Motor neuron (in vitro differentiated cells): Measurements from ENCODE around the gene CNGB1. TPM values are rescaled to one million over a fixed set of nuclear protein-coding genes. Genes with fewer than 3 reads are reported as not detected.

ENCODE experiments used
- ATAC-seq, 8 experiments: fragments of 200-7000 bp; cut with Tn5 transposase; replicated peaks in 6 of 8; 2 replicates each; pipeline ENCODE4 v1.8.0; 2021; ENCODE audit warnings: mild to moderate bottlenecking in 8 of 8, moderate library complexity in 8 of 8
- H3K27ac ChIP-seq, 2 donors: fragments of 250-450 bp; sonication (Bioruptor Pico); 2 replicates each; pipeline ENCODE4 v1.9.0; 2021; ENCODE audit warnings: antibody characterized with exemption in 2 of 2, mild to moderate bottlenecking in 2 of 2, moderate library complexity in 1 of 2
- H3K4me1 ChIP-seq, 2 donors: fragments of 250-450 bp; sonication (Bioruptor Pico); replicated peaks in 1 of 2; 2 replicates each; pipeline ENCODE4 v1.6.1; 2021; ENCODE audit warnings: antibody characterized with exemption in 2 of 2, mild to moderate bottlenecking in 2 of 2, moderate library complexity in 1 of 2
- H3K4me3 ChIP-seq, 5 donors: fragments of 250-450 bp; sonication (Bioruptor Pico); 2 replicates each; pipeline ENCODE4 v1.9.0; 2021; ENCODE audit warnings: antibody characterized with exemption in 5 of 5, mild to moderate bottlenecking in 5 of 5, moderate library complexity in 4 of 5
- WGBS, 10 experiments: fragments of 450-650 bp; shearing (Covaris generic); methylation state at CpG; one replicate each; pipeline ENCODE4 v1.0.0; 2022; 5-methylcytosine and 5-hydroxymethylcytosine counted together
- in situ Hi-C, 9 experiments: fragments of 400-800 bp; cut with MboI; loops; one replicate each; pipeline ENCODE4 v1.15.0; 2021; ENCODE audit warnings: low sequenced_read_pairs in 9 of 9, low pct_unique_long_range_greater_than_20kb in 2 of 9; ENCODE audit not compliant: unreplicated experiment in 9 of 9
- total RNA-seq, 8 experiments: library from RNA; unstranded; fragments of 300-600 nt; gene quantifications; 2 replicates each; pipeline versions ENCODE4 v1.2.3 to v1.2.4, GENCODE V29; 2022

CNGB1 gene
- total RNA-seq, 8 experiments from 2014 or later: 0.05 to 2.1 (median 1.2) TPM; not detected in 1

GRCh38 chr16:57966204-57966771 is 4.6 kb downstream of the CNGB1 start:
- H3K4me1 ChIP-seq: peaks cover 8 to 13% of the 10 kb centered on the region in 2 donors
- no peak overlapping the region for H3K27ac ChIP-seq
- WGBS, 10 experiments: 8 to 60% (median 48%) methylated on average over 1 to 4 of the region's 4 CpGs; no CpG with 5 or more reads in 3 of the 10 experiments
- in situ Hi-C loops: no loop called here
- H3K4me3 ChIP-seq: no peak overlapping the region
- peak in 4 of 8 experiments; percentile 27 to 68 (median 52) for ATAC-seq

GRCh38 chr16:57964157-57964700 is 6.7 kb downstream of the CNGB1 start:
- no peak overlapping the region for H3K4me3 ChIP-seq
- no peak overlapping the region for H3K27ac ChIP-seq
- H3K4me1 ChIP-seq: peaks cover 0 to 5% of the 10 kb centered on the region in 2 donors
- in situ Hi-C loops: no loop called here
- WGBS, 10 experiments: 20 to 89% (median 72%) methylated on average over 1 to 8 of the region's 10 CpGs; no CpG with 5 or more reads in 3 of the 10 experiments
- no peak for ATAC-seq

- in situ Hi-C loops: no loop called here
- H3K4me1 ChIP-seq: peaks cover 0 to 6% of the 10 kb centered on the region in 2 donors
- no peak overlapping the region for H3K27ac ChIP-seq
- no peak for ATAC-seq
- WGBS, 10 experiments: 0 to 40% methylated on average over 1 to 2 of the region's 9 CpGs; no CpG with 5 or more reads in 8 of the 10 experiments
- no peak overlapping the region for H3K4me3 ChIP-seq
Measured at GRCh38 chr16:57962756-57963155, 8.2 kb downstream of the CNGB1 start.

- Histone ChIP-seq H3K27ac (no peak overlapping the region), H3K4me3 (no peak overlapping the region), H3K4me1 (peaks cover 6 to 13% of the 10 kb centered on the region in 2 donors)
- ATAC-seq: no peak
- 0 to 100% (median 54%) methylated on average over 1 to 3 of the region's 5 CpGs; no CpG with 5 or more reads in 5 of the 10 experiments for WGBS, 10 experiments
- in situ Hi-C loops: no loop called here
Measured at GRCh38 chr16:57962046-57962445, 8.9 kb downstream of the CNGB1 start.

GRCh38 chr16:57961538-57961937 is 9.4 kb downstream of the CNGB1 start:
- WGBS, 10 experiments: 0 to 67% (median 38%) methylated on average over 1 to 2 of the region's 2 CpGs; no CpG with 5 or more reads in 3 of the 10 experiments

GRCh38 chr16:57960826-57961472 is 10.0 kb downstream of the CNGB1 start:
- H3K4me1 ChIP-seq: peaks cover 9 to 13% of the 10 kb centered on the region in 2 donors
- no peak for ATAC-seq
- no peak overlapping the region for H3K27ac ChIP-seq
- in situ Hi-C loops: no loop called here
- H3K4me3 ChIP-seq: no peak overlapping the region
- 85% methylated on average over 6 of the region's 7 CpGs; no CpG with 5 or more reads in 9 of the 10 experiments for WGBS, 10 experiments

More at GRCh38 chr16:57961538-57961937, 9.4 kb downstream of the CNGB1 start:
- Histone ChIP-seq H3K4me1 (peaks cover 9 to 17% of the 10 kb centered on the region in 2 donors), H3K27ac (no peak overlapping the region), H3K4me3 (no peak overlapping the region)
- ATAC-seq: no peak
- in situ Hi-C loops: no loop called here

- no peak overlapping the region for H3K4me3 ChIP-seq
- WGBS, 10 experiments: 0 to 100% methylated on average over 1 of the region's 10 CpGs; no CpG with 5 or more reads in 8 of the 10 experiments
- in situ Hi-C loops: no loop called here
- peaks cover 9 to 12% of the 10 kb centered on the region in 2 donors for H3K4me1 ChIP-seq
- no peak for ATAC-seq
- H3K27ac ChIP-seq: no peak overlapping the region
Measured at GRCh38 chr16:57960310-57960709, 10.6 kb downstream of the CNGB1 start.

GRCh38 chr16:57959804-57960203 is 11.1 kb downstream of the CNGB1 start:
- ATAC-seq: no peak
- WGBS, 10 experiments: 100% methylated on average over 2 of the region's 11 CpGs; no CpG with 5 or more reads in 9 of the 10 experiments
- Histone ChIP-seq H3K4me1 (peaks cover 9 to 12% of the 10 kb centered on the region in 2 donors), H3K4me3 (no peak overlapping the region), H3K27ac (no peak overlapping the region)
- in situ Hi-C loops: no loop called here

- ATAC-seq: no peak
- 36 to 100% (median 67%) methylated on average over 2 to 7 of the region's 8 CpGs; no CpG with 5 or more reads in 1 of the 10 experiments for WGBS, 10 experiments
Measured at GRCh38 chr16:57959121-57959520, 11.8 kb downstream of the CNGB1 start.

GRCh38 chr16:57958544-57958943 is 12.4 kb downstream of the CNGB1 start:
- 74 to 90% methylated on average over 2 to 3 of the region's 6 CpGs; no CpG with 5 or more reads in 8 of the 10 experiments for WGBS, 10 experiments
- in situ Hi-C loops: no loop called here

More at GRCh38 chr16:57959121-57959520, 11.8 kb downstream of the CNGB1 start:
- Histone ChIP-seq H3K4me1 (peaks cover 9 to 12% of the 10 kb centered on the region in 2 donors), H3K4me3 (no peak overlapping the region), H3K27ac (no peak overlapping the region)
- in situ Hi-C loops: no loop called here

GRCh38 chr16:57957673-57958392 is 13.1 kb downstream of the CNGB1 start:
- Histone ChIP-seq H3K4me3 (no peak overlapping the region), H3K4me1 (peaks cover 9 to 12% of the 10 kb centered on the region in 2 donors), H3K27ac (peak overlapping the region in 1 of 2 donors; percentile 14)
- no peak for ATAC-seq
- WGBS, 10 experiments: 49 to 100% (median 93%) methylated on average over 1 to 3 of the region's 8 CpGs; no CpG with 5 or more reads in 3 of the 10 experiments
- in situ Hi-C loops: no loop called here

More at GRCh38 chr16:57958544-57958943, 12.4 kb downstream of the CNGB1 start:
- Histone ChIP-seq H3K27ac (no peak overlapping the region), H3K4me1 (peaks cover 9 to 12% of the 10 kb centered on the region in 2 donors), H3K4me3 (no peak overlapping the region)
- no peak for ATAC-seq

GRCh38 chr16:57956924-57957672 is 13.8 kb downstream of the CNGB1 start:
- peak overlapping the region in 1 of 2 donors; percentile 14 for H3K27ac ChIP-seq
- 60 to 90% (median 60%) methylated on average over 1 to 2 of the region's 8 CpGs; no CpG with 5 or more reads in 7 of the 10 experiments for WGBS, 10 experiments
- H3K4me1 ChIP-seq: peaks cover 9 to 12% of the 10 kb centered on the region in 2 donors
- ATAC-seq: peak in 3 of 8 experiments; percentile 77 to 85 (median 82)
- in situ Hi-C loops: no loop called here
- H3K4me3 ChIP-seq: no peak overlapping the region
